Stimulated activated CD4-positive, alpha-beta T cell treated with anti-CD3 and anti-CD28 coated beads, Interleukin-15, amount 100 ng/mL, for 48 hours (primary cell): ENCODE measurements around the gene ZNF865.

Experiments
- DNase-seq, 2 donors: peaks; one replicate each; pipeline ENCODE4 v3.0.0-alpha.2; 2020; ENCODE audit warnings: low read depth in 2 of 2

Gene ZNF865

GRCh38 chr19:55658846-55659459 is 53.5 kb downstream of the ZNF865 start:
- no peak for DNase-seq

- no peak for DNase-seq
These were observed 54.4 kb downstream of the ZNF865 start for GRCh38 chr19:55659822-55660221.

- no peak for DNase-seq
These were observed 55.0 kb downstream of the ZNF865 start for GRCh38 chr19:55660404-55660803.

- DNase-seq = no peak
These were observed 55.5 kb downstream of the ZNF865 start for GRCh38 chr19:55660991-55661390.

- DNase-seq = no peak
These were observed 56.4 kb downstream of the ZNF865 start for GRCh38 chr19:55661826-55662225.

GRCh38 chr19:55663846-55664536 is 58.5 kb downstream of the ZNF865 start:
- no peak for DNase-seq

- DNase-seq = no peak
These were observed 61.0 kb downstream of the ZNF865 start for GRCh38 chr19:55666343-55667005.
